Stimulated activated CD4-positive, alpha-beta T cell treated with anti-CD3 and anti-CD28 coated beads, Interleukin-15, amount 100 ng/mL, for 48 hours (primary cell): ENCODE data around the gene NKD2.

Experiments
- DNase-seq, 2 donors: peaks; one replicate each; pipeline ENCODE4 v3.0.0-alpha.2; 2020; ENCODE audit warnings: low read depth in 2 of 2

NKD2 gene

GRCh38 chr5:1043327-1043726 is 34.7 kb downstream of the NKD2 start:
- no peak for DNase-seq

- no peak for DNase-seq
Observed at GRCh38 chr5:1044117-1044516, 35.5 kb downstream of the NKD2 start.

- DNase-seq = no peak
Observed at GRCh38 chr5:1045960-1046560, 37.5 kb downstream of the NKD2 start.

DNA sequence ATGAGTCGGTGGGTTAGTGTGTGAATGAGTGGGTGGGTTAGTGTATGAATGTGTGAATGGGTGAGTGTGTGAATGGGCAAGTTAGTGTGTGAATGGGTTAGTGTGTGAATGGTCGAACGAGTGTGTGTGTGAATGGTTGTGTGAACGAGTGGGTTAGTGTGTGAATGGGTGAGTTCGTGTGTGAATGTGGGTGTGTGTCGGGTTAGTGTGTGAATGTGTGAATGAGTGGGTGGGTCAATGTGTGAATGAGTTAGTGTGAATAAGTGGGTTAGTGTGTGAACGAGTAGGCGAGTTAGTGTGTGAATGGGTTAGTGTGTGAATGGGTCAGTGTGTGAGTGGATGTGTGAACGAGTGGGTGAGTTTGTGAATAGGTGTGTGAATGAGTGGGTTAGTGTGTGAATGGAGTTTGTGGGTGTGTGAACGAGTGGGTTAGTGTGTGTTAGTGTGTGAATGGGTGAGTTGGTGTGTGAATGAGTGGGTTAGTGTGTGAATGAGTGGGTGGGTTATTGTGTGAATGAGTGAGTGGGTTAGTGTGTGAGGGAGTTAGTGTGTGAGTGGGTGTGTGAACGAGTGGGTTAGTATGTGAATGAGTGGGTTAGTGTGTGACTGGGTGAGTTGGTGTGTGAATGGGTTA is 38.8 kb downstream of the NKD2 start:
- DNase-seq = no peak

GRCh38 chr5:1048162-1048721 is 39.6 kb downstream of the NKD2 start:
- DNase-seq = no peak

DNA sequence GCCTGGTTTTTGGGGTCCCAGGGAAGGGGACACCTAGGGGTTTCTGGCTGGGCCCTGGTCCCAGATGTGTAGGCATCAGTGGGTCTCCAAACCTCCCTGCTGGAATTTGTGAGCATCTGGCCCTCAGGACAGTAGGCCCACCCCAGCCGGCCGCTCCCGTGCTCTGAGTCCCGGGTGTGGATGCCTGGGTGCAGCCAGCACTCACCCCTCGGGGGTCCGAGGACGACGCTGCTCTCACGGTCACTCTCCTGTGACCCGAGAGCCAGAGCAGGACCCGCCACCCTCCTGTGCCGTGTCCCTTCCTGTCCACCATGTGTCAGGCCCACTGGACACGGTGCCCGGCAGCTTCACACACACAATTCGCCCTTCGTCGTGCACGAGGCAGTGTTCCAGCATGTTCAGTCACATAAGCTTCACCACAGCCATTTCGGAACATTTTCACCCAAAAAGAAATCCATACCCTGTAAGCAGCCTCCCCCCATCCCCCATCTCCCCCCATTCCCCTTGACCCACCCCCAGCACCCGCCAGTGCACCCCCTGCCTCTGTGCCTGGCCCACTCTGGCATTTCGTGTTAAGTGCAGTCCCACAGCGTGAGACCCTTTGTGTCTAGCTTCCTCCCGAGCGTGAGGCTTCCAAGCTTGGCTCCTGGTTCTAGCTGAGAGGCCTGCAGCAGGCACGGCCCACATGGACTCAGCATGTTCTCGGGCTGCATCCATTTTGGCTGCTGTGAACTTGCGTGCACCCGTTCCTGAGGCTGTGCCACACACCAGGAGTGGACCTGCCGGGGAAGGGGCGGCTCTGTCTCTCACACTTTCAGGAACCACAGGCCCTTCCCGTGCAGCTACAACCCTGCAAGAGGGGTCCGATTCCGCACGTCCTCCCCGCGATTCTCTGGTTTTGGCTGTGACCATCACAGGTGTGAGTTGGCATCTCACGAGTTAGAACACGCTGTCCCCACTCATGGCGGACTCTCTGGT is 40.5 kb downstream of the NKD2 start:
- DNase-seq = no peak

- no peak for DNase-seq
Observed at GRCh38 chr5:1050423-1051365, 42.1 kb downstream of the NKD2 start.

GRCh38 chr5:1051366-1051720 is 42.7 kb downstream of the NKD2 start:
- DNase-seq = no peak

GRCh38 chr5:1052076-1052475 is 43.5 kb downstream of the NKD2 start:
- DNase-seq = no peak

DNA sequence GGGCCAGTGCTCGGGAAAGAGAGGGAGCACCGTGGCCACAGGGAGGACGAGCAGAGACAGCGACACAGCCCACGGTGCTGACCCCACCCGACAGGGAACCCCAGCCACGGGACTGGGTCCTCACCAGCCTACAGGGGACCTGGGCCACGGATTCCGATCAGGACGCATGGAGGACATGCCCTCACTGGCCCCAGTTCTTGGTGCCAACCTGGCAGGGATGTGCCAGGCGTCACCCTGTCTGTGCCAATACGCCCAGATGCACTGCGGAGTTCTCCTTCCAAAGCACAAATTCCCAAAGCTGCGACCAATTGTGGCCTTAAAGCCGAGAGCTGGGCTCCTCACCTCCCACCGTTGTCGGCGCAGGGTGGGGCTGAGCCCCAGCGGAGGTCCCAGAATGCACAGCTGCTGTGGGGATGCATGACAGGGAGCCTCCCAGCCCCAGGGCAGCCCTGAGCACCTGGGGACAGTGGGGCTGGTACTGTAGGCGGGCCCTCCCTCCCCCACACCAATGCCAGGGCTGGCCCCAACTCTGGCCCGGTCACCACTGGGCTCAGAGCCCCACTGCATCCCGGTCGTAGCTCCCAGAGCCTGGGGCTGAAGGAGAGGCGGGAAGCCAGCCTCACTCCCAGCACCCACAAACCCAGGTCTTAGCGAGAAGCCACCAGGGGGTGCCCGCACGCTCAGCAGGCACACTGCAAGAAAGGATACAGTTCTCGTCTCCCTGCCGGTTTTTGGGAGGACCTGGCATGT is 44.2 kb downstream of the NKD2 start:
- no peak for DNase-seq

GRCh38 chr5:1053391-1054017 is 44.9 kb downstream of the NKD2 start:
- no peak for DNase-seq

DNA sequence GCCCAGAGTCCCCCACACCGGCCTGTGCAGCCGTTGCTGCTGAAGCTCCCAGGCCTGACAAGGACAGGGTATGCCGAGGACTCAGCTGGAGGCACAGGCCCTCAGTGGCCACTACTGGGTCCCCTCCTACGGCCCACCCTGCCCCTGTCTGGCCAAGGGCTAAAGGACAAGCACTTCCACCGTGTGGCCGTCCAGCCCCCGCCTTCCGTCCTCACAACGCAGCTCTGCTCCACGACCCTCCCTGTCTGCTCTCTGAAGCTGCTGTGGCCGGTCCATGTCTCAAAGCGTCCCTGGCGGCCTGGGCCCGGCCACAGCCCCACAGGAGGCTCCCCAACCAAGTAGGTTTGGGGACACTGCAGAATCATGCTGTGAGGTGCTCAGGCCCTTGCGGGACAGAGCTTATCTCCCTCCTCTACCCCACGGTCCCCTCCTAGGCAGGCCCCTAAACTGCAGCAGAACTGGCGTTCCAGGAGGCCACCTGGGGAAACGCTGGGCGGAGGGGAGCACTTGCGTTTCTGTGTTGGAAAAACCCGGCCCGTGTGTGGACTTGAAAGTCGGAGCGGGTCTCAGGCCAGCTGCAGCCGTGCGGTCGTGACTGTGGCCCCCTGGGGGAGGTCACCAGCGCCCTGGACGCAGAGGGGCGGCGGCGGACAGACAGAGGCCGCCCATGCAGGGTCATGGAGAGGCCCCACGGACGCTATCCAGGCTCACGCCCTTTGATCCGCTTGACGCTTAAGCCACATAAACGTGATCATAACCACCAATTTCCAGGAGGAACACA is 45.6 kb downstream of the NKD2 start:
- DNase-seq = no peak

DNA sequence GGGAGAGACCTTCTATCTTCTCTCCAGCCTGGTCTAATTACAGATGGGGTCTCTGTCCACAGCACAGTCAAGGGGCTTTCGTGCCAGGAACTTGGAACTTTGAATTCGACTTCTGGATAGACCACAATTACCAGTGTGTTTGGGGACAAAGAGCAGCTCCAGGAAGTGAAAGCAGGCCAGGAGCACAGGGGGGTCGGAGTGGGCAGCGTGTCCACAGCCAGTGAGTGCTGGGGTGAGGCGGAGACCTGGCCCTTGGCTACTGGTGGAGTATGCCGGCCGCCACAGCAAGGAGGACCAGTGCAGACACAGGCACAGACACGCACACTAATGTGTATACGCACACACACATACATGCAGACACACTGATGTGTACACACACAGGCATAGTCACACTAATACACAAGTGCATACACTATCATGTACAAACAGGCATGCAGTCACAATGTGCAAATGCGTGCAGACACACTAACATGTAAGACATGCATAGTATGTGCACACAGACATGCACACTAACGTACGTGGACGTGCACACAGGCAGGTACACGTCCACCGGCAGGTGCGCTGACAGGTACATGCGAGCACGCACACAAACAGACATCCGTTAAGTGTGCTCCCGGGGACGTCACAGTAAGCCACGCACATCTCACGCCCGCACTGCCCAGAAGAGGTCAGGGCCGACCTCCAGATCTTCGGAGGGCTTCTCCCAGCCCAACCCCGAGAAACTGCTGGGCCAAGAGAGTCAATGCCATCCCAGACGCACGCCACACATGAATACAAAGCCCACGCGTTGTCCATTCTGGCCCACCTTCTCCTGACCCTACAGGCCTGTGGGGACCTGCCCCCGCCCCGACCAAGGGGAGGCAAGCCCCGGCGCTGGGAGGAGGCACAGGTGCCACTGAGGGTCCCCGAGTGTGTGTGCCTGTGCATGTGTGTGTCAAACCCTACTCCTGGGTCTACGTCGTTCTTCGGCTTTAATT is 46.5 kb downstream of the NKD2 start:
- DNase-seq = no peak

GRCh38 chr5:1055896-1056610 is 47.5 kb downstream of the NKD2 start:
- DNase-seq = no peak

DNA sequence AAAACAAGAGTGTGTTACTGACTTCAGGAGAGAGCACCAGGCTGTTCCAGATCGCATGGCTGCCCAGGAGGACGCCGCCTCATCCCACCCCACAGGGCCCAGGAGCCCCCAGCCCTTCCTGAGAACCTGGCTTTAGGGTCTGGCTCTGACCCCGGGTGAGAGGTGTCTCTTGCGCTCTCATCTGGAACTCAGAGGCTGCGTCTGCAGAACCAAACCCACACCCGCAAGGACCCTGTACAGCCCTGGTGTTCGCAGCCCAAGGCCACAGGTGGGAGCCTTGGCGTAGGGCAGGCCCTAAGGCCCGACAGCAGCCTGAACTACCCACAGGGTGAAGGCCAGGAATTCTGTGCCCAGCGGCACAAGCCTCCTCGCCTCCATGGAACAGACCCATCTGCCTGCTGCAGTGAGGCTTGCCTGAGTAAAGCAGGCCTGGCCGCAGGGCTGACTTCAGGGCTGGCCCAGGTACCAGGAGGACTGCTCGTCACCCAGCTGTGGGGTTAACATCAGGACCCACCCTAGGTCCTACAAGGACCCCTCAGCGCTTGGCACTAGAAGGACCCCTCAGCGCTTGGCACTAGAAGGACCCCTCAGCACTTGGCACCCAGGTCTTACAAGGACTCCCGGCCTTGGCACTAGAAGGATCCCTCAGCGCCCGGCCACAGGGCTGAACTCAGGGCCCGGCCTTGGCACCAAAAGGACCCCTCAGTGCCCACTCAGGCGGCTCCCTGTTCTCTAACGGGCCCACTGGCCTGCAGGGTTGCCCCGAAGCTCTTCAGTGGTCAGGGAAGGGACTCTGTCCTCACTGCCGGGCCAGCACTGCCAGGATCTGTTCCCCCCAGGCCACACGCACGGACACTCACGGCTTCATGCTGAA is 48.2 kb downstream of the NKD2 start:
- DNase-seq = no peak

GRCh38 chr5:1057485-1058082 is 49.0 kb downstream of the NKD2 start:
- no peak for DNase-seq
